ENCODE results near the gene CASP7.
A peak's percentile ranks its signal among the peaks of the same experiment; 100 is the strongest.

The CASP7 gene

GRCh38 chr10:113712755-113713639 lies 33.3 kb downstream of the CASP7 start:
- no peak for DNase-seq

- no peak for DNase-seq
Observed at GRCh38 chr10:113713640-113713982, 33.9 kb downstream of the CASP7 start.

- no peak for DNase-seq
Observed at GRCh38 chr10:113716109-113716910, 36.6 kb downstream of the CASP7 start.

GRCh38 chr10:113718969-113719822 lies 39.5 kb downstream of the CASP7 start:
- no peak for DNase-seq

GRCh38 chr10:113720386-113720785 lies 40.7 kb downstream of the CASP7 start:
- DNase-seq: no peak

GRCh38 chr10:113732160-113732881 lies 52.6 kb downstream of the CASP7 start:
- DNase-seq: no peak

- DNase-seq: no peak
Observed at GRCh38 chr10:113732966-113733365, 53.3 kb downstream of the CASP7 start.

- DNase-seq: no peak
Observed at GRCh38 chr10:113733635-113734034, 53.9 kb downstream of the CASP7 start.

- no peak for DNase-seq
Observed at GRCh38 chr10:113735913-113736312, 56.2 kb downstream of the CASP7 start.

GRCh38 chr10:113736576-113736975 lies 56.9 kb downstream of the CASP7 start:
- DNase-seq: no peak

GRCh38 chr10:113739031-113739430 lies 59.3 kb downstream of the CASP7 start:
- DNase-seq: no peak

- DNase-seq: no peak
Observed at GRCh38 chr10:113739577-113739976, 59.9 kb downstream of the CASP7 start.

GRCh38 chr10:113740850-113741249 lies 61.1 kb downstream of the CASP7 start:
- no peak for DNase-seq

- no peak for DNase-seq
Observed at GRCh38 chr10:113742466-113742865, 62.8 kb downstream of the CASP7 start.

GRCh38 chr10:113743594-113743993 lies 63.9 kb downstream of the CASP7 start:
- no peak for DNase-seq

GRCh38 chr10:113745374-113745773 lies 65.7 kb downstream of the CASP7 start:
- no peak for DNase-seq

- DNase-seq: no peak
Observed at GRCh38 chr10:113746217-113746957, 66.7 kb downstream of the CASP7 start.

GRCh38 chr10:113751181-113751732 lies 71.5 kb downstream of the CASP7 start, which contains the start of gene PLEKHS1:
Gene PLEKHS1 (plus strand): TSS chr10:113751682. CDS start chr10:113755278, 3,596 bp downstream.
- no peak for DNase-seq

GRCh38 chr10:113752553-113752952 lies 72.8 kb downstream of the CASP7 start:
- DNase-seq: no peak

- peak; percentile 43 for DNase-seq
Observed at GRCh38 chr10:113753020-113753692, 73.4 kb downstream of the CASP7 start.

- no peak for DNase-seq
Observed at GRCh38 chr10:113754125-113754524, 74.4 kb downstream of the CASP7 start.
